Motor neuron (in vitro differentiated cells): ENCODE measurements around the gene GPR107. TPM values are rescaled to one million over a fixed set of nuclear protein-coding genes. Genes with fewer than 3 reads are reported as not detected.

ENCODE experiments used
- ATAC-seq, 8 experiments: fragments of 200-7000 bp; cut with Tn5 transposase; replicated peaks in 6 of 8; 2 replicates each; pipeline ENCODE4 v1.8.0; 2021; ENCODE audit warnings: mild to moderate bottlenecking in 8 of 8, moderate library complexity in 8 of 8
- H3K27ac ChIP-seq, 2 donors: fragments of 250-450 bp; sonication (Bioruptor Pico); 2 replicates each; pipeline ENCODE4 v1.9.0; 2021; ENCODE audit warnings: antibody characterized with exemption in 2 of 2, mild to moderate bottlenecking in 2 of 2, moderate library complexity in 1 of 2
- H3K4me1 ChIP-seq, 2 donors: fragments of 250-450 bp; sonication (Bioruptor Pico); replicated peaks in 1 of 2; 2 replicates each; pipeline ENCODE4 v1.6.1; 2021; ENCODE audit warnings: antibody characterized with exemption in 2 of 2, mild to moderate bottlenecking in 2 of 2, moderate library complexity in 1 of 2
- H3K4me3 ChIP-seq, 5 donors: fragments of 250-450 bp; sonication (Bioruptor Pico); 2 replicates each; pipeline ENCODE4 v1.9.0; 2021; ENCODE audit warnings: antibody characterized with exemption in 5 of 5, mild to moderate bottlenecking in 5 of 5, moderate library complexity in 4 of 5
- whole genome bisulfite sequencing, 10 experiments: fragments of 450-650 bp; shearing (Covaris generic); methylation state at CpG; one replicate each; pipeline ENCODE4 v1.0.0; 2022; 5-methylcytosine and 5-hydroxymethylcytosine counted together
- in situ Hi-C, 9 experiments: fragments of 400-800 bp; cut with MboI; loops; one replicate each; pipeline ENCODE4 v1.15.0; 2021; ENCODE audit warnings: low sequenced_read_pairs in 9 of 9, low pct_unique_long_range_greater_than_20kb in 2 of 9; ENCODE audit not compliant: unreplicated experiment in 9 of 9
- total RNA-seq, 8 experiments: library from RNA; unstranded; fragments of 300-600 nt; gene quantifications; 2 replicates each; pipeline versions ENCODE4 v1.2.3 to v1.2.4, GENCODE V29; 2022

Gene GPR107
- total RNA-seq, 8 experiments from 2014 or later: 27.6 to 58.5 (median 39.7) TPM

GRCh38 chr9:130073373-130073772 lies 19.7 kb downstream of the GPR107 start:
- ATAC-seq: peak in 1 of 8 experiments; percentile 29
- Histone ChIP-seq H3K4me1 (no peaks in the 10 kb centered on the region), H3K4me3 (no peak overlapping the region), H3K27ac (no peak overlapping the region)
- 0 to 100% (median 68%) methylated on average over 1 to 2 of the region's 2 CpGs; no CpG with 5 or more reads in 2 of the 10 experiments for WGBS, 10 experiments
- in situ Hi-C loops: loop anchor here in 1 of 9 experiments (25.0 kb wide), 1 partner anchor 186 kb away; no protein-coding TSS in a partner anchor

- H3K4me1 ChIP-seq: no peaks in the 10 kb centered on the region
- no peak overlapping the region for H3K4me3 ChIP-seq
- WGBS, 10 experiments: 90 to 100% (median 100%) methylated on average over 1 to 2 of the region's 3 CpGs; no CpG with 5 or more reads in 5 of the 10 experiments
- no peak overlapping the region for H3K27ac ChIP-seq
- in situ Hi-C loops: no loop called here
- no peak for ATAC-seq
These were observed 24.8 kb downstream of the GPR107 start for GRCh38 chr9:130078547-130078946.

DNA sequence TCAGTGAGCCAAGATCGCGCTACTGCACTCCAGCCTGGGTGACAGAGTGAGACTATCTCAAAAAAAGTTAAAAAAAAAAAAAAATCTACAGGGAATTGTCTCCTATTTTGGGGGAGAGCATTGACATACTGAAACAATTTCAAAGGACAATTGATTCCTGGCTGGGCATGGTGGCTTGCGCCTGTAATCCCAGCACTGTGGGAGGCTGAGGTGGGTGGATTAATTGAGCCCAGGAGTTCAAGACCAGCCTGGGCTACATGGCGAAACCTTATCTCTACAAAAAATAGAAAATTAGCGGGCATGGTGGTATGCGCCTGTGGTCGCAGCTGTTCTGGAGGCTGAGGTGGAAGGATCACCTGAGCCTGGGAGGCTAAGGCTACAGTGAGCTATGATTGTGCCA lies 30.6 kb downstream of the GPR107 start:
- H3K4me1 ChIP-seq: no peaks in the 10 kb centered on the region
- no peak overlapping the region for H3K4me3 ChIP-seq
- 80 to 100% (median 100%) methylated on average over 1 to 5 of the region's 7 CpGs; no CpG with 5 or more reads in 1 of the 10 experiments for WGBS, 10 experiments
- in situ Hi-C loops: no loop called here
- no peak overlapping the region for H3K27ac ChIP-seq
- no peak for ATAC-seq

DNA sequence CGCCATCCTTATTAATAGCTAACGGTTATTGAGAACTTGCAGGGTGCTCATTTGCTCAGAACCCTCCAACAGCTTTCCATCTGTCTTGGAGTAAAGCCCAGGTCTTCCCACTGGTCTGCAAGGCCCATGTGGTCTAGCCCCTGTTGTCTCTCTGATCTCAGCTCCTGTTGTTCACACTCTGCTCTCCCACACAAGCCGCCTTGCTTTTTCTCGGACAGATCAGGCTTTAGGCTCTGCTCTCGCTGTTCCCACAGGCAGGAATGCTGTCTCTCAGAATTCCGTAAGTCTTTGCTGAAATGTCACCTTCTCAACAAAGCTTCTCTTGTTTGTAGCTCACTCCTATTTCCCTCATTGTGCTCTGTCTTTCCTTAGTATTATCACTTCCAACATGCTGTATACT lies 34.3 kb downstream of the GPR107 start:
- no peak for ATAC-seq
- 83 to 100% (median 92%) methylated on average over 1 to 5 of the region's 6 CpGs; no CpG with 5 or more reads in 1 of the 10 experiments for WGBS, 10 experiments
- Histone ChIP-seq H3K27ac (no peak overlapping the region), H3K4me1 (no peaks in the 10 kb centered on the region), H3K4me3 (no peak overlapping the region)
- in situ Hi-C loops: no loop called here

DNA sequence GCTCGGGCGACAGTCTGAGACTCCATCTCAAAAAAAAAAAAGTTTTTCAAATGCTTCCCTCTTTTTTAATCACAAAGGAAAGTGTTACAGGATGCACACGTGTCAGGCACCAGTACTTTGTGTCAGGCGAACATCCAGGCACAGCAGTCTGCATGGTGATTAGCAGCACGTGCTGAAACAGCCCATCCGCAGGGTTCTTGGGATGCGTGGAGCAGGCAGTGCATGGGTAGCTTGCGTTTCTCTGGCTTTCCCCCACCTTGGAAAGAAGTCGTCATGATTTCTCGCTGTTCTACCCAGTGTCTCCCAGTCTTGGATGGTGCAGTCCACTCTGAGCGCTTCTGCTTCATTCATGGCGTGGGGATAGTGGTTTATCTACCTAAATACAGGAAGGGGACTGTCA lies 35.4 kb downstream of the GPR107 start:
- in situ Hi-C loops: no loop called here
- 85 to 100% (median 92%) methylated on average over 2 to 11 of the region's 12 CpGs; no CpG with 5 or more reads in 1 of the 10 experiments for WGBS, 10 experiments
- Histone ChIP-seq H3K4me3 (no peak overlapping the region), H3K4me1 (no peaks in the 10 kb centered on the region), H3K27ac (no peak overlapping the region)
- ATAC-seq: no peak

DNA sequence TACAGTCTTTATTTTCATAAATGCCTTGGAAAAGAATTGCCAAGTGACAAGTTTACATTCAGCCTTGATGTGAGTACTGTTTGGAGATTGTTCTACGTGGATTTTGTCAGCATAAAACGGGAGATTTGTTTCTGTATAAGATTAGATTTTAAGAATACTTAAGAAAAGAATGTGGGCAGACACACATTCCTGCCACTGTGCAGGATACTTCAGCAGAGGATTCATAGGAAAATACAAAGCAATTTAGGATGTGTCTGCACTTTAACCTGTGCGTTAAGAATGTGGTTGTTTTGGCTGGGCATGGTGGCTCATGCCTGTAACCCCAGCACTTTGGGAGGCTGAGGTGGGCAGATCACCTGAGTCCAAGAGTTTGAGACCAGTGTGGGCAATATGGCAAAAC lies 37.2 kb downstream of the GPR107 start:
- in situ Hi-C loops: no loop called here
- 71 to 100% (median 92%) methylated on average over 1 to 3 of the region's 3 CpGs for WGBS, 10 experiments
- Histone ChIP-seq H3K27ac (no peak overlapping the region), H3K4me3 (no peak overlapping the region), H3K4me1 (no peaks in the 10 kb centered on the region)
- no peak for ATAC-seq

DNA sequence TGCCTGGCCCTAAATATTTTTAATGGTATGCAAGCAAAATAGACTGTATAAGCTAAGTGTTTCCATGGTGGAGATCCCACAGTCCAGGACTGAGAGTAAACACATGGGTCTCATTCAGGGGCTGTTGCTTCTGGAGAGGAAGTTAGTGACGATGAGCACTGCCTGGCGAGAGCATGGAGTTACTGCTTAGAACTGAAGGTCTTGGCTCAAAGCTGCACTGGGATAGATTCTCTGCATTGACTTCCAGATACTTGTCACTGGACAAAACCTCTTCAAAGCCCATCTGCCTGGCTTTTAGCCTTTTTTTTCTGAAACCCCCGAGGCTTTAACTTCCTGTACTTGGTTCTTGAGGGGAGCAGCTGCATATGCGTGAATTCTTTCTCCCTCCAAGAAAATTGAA lies 39.2 kb downstream of the GPR107 start:
- ATAC-seq: peak in 4 of 8 experiments; percentile 26 to 90 (median 30)
- WGBS, 10 experiments: 40 to 100% (median 86%) methylated on average over 1 to 4 of the region's 4 CpGs; no CpG with 5 or more reads in 2 of the 10 experiments
- H3K4me3 ChIP-seq: no peak overlapping the region
- no peaks in the 10 kb centered on the region for H3K4me1 ChIP-seq
- in situ Hi-C loops: no loop called here
- no peak overlapping the region for H3K27ac ChIP-seq

- Histone ChIP-seq H3K4me3 (no peak overlapping the region), H3K27ac (no peak overlapping the region), H3K4me1 (no peaks in the 10 kb centered on the region)
- no peak for ATAC-seq
- WGBS, 10 experiments: 58 to 96% (median 80%) methylated on average over 1 to 7 of the region's 7 CpGs; no CpG with 5 or more reads in 5 of the 10 experiments
- in situ Hi-C loops: no loop called here
These were observed 42.2 kb downstream of the GPR107 start for GRCh38 chr9:130095872-130096271.

- in situ Hi-C loops: loop anchor here in 7 of 9 experiments (10.0 to 25.0 kb wide), 3 partner anchors 134 to 237 kb away; no protein-coding TSS in a partner anchor
- Histone ChIP-seq H3K4me1 (no peaks in the 10 kb centered on the region), H3K4me3 (no peak overlapping the region), H3K27ac (no peak overlapping the region)
- WGBS, 10 experiments: 100% methylated on average over 1 of the region's 3 CpGs; no CpG with 5 or more reads in 6 of the 10 experiments
- no peak for ATAC-seq
These were observed 47.0 kb downstream of the GPR107 start for GRCh38 chr9:130100681-130101080.

DNA sequence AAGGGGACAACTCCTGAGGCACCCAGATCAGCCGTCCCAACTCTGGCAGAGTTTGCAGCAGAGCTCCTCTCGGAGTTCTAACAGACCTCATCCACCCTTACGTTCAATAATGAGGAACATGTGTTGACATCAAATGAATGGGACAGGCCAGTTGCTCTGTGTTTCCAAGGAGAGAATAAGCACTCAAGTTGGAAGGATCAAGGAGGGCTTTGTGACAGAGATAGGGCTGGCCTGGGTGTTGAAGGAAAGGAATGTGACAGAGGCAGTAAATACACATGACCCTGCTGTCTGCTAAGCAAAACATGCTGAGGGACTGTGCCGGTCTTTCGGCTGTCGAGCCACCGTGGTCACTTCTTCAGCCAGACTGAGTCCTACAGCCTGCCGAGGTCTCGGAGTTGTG lies 48.2 kb downstream of the GPR107 start:
- H3K4me3 ChIP-seq: no peak overlapping the region
- peak in 3 of 8 experiments; percentile 32 to 82 (median 55) for ATAC-seq
- H3K4me1 ChIP-seq: no peaks in the 10 kb centered on the region
- no peak overlapping the region for H3K27ac ChIP-seq
- in situ Hi-C loops: loop anchor here in 7 of 9 experiments (10.0 to 25.0 kb wide), 3 partner anchors 133 to 235 kb away; no protein-coding TSS in a partner anchor
- WGBS, 10 experiments: 0 to 96% (median 88%) methylated on average over 1 to 4 of the region's 9 CpGs; no CpG with 5 or more reads in 5 of the 10 experiments

DNA sequence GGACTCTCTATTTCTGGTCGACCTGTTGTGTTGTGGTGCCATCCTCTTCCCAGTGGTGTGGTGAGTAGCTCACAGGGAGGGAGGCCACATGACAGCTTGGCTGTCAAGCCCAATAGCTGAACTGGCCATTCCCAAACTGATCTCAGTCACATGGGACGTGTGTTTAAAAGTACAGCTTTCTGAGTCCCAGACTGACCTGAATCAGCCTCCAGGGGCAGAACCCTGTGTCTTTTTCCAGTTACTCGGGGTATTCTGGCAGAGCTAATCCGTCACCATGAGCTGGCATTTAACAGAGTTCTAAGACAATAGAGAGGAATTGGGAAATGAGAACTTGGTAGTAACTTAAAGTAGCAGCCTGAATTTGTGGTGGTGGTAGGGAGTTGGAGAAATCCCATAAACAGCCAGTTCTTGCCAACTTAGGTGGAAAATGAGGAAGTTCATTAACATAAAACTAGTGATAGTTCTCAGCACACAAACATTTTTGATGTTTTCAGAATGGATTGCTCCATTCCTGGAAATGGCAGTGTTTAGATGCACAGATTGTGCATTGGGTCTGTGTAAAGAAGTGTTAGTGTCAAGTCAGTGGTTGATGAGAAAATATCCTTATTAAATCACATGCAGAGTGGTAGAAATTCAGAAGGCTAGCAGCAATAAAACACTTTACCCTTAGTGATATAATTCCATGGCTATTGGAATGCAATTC lies 50.9 kb downstream of the GPR107 start:
- H3K4me1 ChIP-seq: no peaks in the 10 kb centered on the region
- no peak overlapping the region for H3K4me3 ChIP-seq

GRCh38 chr9:130106860-130107233 lies 53.1 kb downstream of the GPR107 start:
- peak in 6 of 8 experiments; percentile 15 to 57 (median 26) for ATAC-seq
- peaks cover 0 to 13% of the 10 kb centered on the region in 2 donors for H3K4me1 ChIP-seq
- H3K4me3 ChIP-seq: no peak overlapping the region
- H3K27ac ChIP-seq: no peak overlapping the region
- 80 to 100% (median 100%) methylated on average over 1 to 2 of the region's 2 CpGs; no CpG with 5 or more reads in 5 of the 10 experiments for WGBS, 10 experiments
- in situ Hi-C loops: loop anchor here in 7 of 9 experiments (10.0 to 25.0 kb wide), 3 partner anchors 128 to 230 kb away; no protein-coding TSS in a partner anchor

More for the DNA sequence above, 50.9 kb downstream of the GPR107 start:
- 50 to 100% (median 80%) methylated on average over 1 to 2 of the region's 4 CpGs; no CpG with 5 or more reads in 5 of the 10 experiments for WGBS, 10 experiments
- in situ Hi-C loops: loop anchor here in 7 of 9 experiments (10.0 to 25.0 kb wide), 3 partner anchors 130 to 233 kb away; no protein-coding TSS in a partner anchor
- peak in 1 of 8 experiments; percentile 14 for ATAC-seq
- H3K27ac ChIP-seq: no peak overlapping the region

DNA sequence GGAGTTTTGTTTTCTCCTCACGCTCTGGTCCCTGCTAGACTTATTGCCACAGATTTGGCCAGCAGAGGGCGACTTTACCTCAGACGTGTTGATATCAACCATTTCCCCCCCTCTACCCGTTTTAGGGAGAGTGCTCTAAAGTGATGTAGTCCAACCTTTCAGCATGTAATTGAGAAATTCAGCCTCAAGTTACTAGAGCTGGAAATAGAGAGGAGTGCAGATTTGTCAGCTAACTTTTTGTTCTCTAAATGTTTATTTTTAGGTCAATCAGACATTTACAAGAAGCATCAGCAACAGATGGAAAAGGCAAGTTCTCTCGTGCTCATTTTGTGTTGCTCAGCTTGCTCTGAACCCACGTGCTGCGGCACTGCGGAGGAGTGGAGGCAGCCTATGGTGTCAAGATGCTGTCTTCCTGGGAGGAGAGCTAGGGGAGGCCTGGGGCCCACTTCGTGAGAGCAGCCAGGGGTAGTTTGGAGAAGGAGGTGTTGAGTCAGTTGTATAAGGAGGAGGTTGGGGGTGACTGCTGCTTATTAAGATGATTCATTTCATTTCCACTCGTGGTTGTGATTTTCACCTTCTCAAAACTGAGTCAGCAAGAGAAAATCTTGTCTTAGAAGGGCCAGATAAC lies 53.6 kb downstream of the GPR107 start:
- Histone ChIP-seq H3K4me1 (peaks cover 3 to 18% of the 10 kb centered on the region in 2 donors), H3K27ac (no peak overlapping the region), H3K4me3 (no peak overlapping the region)
- in situ Hi-C loops: loop anchor here in 7 of 9 experiments (10.0 to 25.0 kb wide), 3 partner anchors 127 to 230 kb away; no protein-coding TSS in a partner anchor
- ATAC-seq: peak; percentile 60 to 97 (median 78)
- 0 to 55% (median 38%) methylated on average over 1 to 8 of the region's 10 CpGs; no CpG with 5 or more reads in 1 of the 10 experiments for WGBS, 10 experiments
